Thoracic aorta (tissue), 2 donors: Measurements from ENCODE around the gene PAGE2. TPM values are rescaled to one million over a fixed set of nuclear protein-coding genes. Genes with fewer than 3 reads are reported as not detected.
"Not testable (repeated sequence)": the region's sequence is repeated elsewhere in the genome, so short reads cannot be mapped to it uniquely, and the experiment has no call there.

ENCODE experiments used
- ATAC-seq: fragments of 150-250 bp; one replicate; pipeline ENCODE4 v1.8.0; 2017; ENCODE audit warnings: low read depth; ENCODE audit not compliant: insufficient number of reproducible peaks, low FRiP score
- DNase-seq: peaks from one replicate; pipeline ENCODE4 v3.0.0-alpha.2; 2020; ENCODE audit warnings: low spot score
- H3K27ac ChIP-seq, 2 donors: fragments of 200-600 bp; sonication (generic); 1 replicate in 1 of 2; 2 replicates in 1 of 2; pipeline ENCODE4 v1.5.1; 2016; ENCODE audit warnings: mild to moderate bottlenecking in 2 of 2, moderate library complexity in 2 of 2
- H3K27me3 ChIP-seq: fragments of 200-600 bp; sonication (generic); replicated peaks from 2 replicates; pipeline ENCODE4 v1.6.0; 2016; ENCODE audit warnings: mild to moderate bottlenecking; ENCODE audit not compliant: insufficient read depth
- H3K36me3 ChIP-seq: fragments of 200-600 bp; sonication (generic); one replicate; pipeline ENCODE4 v1.5.1; 2016
- H3K4me1 ChIP-seq, 2 donors: fragments of 200-600 bp; sonication (generic); 1 replicate in 1 of 2; 2 replicates in 1 of 2; pipeline versions ENCODE4 v1.5.1 to v1.6.0; 2016; ENCODE audit warnings: low read depth in 2 of 2, mild to moderate bottlenecking in 1 of 2; ENCODE audit not compliant: control insufficient read depth in 1 of 2
- H3K4me3 ChIP-seq: fragments of 200-600 bp; sonication (generic); 2 replicates; pipeline ENCODE4 v1.5.1; 2016; ENCODE audit warnings: mild to moderate bottlenecking
- H3K9me3 ChIP-seq: fragments of 200-600 bp; sonication (generic); 2 replicates; pipeline ENCODE4 v1.5.1; 2016
- total RNA-seq, 2 donors: library from RNA; depleted of rRNA; stranded (reverse); fragments of >200 nt; gene quantifications; one replicate each; pipeline versions ENCODE4 v1.1.0 to v1.2.3, GENCODE V29; 2016
- TF ChIP-seq, protein P1 (sequence below): fragments of 200-600 bp; sonication (generic); IDR thresholded peaks from one replicate; pipeline ENCODE4 v1.5.1; 2019; ENCODE audit warnings: antibody characterized with exemption

Gene PAGE2
- total RNA-seq, 2 donors from 2014 or later, result not detected

DNA sequence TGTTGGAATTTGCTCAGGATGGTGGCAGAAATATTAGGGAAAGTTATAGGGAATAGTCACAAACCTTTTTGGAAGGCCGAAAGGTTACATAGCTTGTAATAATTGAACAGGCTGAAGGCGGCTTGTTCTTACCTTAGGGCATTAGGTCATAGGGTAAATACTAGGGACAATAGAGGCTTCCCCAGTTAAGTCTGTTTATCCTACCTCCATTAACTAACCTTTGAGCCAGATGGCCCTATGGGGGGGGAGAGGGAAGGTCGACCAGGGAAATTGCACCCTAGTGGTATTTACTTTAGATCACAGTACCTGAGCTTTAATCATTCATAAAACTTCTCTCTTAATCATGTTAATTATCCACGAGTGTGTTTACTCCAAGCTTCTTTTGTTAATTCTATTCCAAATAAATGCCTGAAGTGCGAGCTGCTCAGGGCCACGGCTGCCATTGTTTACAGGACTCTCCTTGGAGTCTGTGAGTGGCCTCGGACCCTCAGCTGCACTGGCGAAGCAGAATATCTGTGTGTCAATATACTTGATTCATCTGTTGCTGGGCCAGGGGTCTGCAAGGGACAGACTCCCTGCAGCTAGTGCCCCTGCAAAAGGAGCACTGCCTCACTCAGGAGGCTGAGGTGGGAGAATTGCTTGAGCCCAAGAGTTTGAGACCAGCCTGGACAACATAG lies 22.9 kb downstream of the PAGE2 start:
- ATAC-seq (no peak), DNase-seq (no peak)
- no peaks in the 10 kb centered on the region for H3K27me3 ChIP-seq
- H3K4me1 ChIP-seq, result no peaks in the 10 kb centered on the region
- H3K36me3 ChIP-seq, result no peaks in the 10 kb centered on the region
- TF ChIP-seq, protein P1, sequence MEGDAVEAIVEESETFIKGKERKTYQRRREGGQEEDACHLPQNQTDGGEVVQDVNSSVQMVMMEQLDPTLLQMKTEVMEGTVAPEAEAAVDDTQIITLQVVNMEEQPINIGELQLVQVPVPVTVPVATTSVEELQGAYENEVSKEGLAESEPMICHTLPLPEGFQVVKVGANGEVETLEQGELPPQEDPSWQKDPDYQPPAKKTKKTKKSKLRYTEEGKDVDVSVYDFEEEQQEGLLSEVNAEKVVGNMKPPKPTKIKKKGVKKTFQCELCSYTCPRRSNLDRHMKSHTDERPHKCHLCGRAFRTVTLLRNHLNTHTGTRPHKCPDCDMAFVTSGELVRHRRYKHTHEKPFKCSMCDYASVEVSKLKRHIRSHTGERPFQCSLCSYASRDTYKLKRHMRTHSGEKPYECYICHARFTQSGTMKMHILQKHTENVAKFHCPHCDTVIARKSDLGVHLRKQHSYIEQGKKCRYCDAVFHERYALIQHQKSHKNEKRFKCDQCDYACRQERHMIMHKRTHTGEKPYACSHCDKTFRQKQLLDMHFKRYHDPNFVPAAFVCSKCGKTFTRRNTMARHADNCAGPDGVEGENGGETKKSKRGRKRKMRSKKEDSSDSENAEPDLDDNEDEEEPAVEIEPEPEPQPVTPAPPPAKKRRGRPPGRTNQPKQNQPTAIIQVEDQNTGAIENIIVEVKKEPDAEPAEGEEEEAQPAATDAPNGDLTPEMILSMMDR, result no peak
- no peak overlapping the region for H3K27ac ChIP-seq
- no peak overlapping the region for H3K4me3 ChIP-seq
- H3K9me3 ChIP-seq, result no peaks in the 10 kb centered on the region

- not testable (repeated sequence) for H3K4me1 ChIP-seq, H3K36me3 ChIP-seq, H3K4me3 ChIP-seq, H3K9me3 ChIP-seq, H3K27ac ChIP-seq, H3K27me3 ChIP-seq, DNase-seq, ATAC-seq
These were observed 27.8 kb downstream of the PAGE2 start for GRCh38 chrX:55116589-55116988.

DNA sequence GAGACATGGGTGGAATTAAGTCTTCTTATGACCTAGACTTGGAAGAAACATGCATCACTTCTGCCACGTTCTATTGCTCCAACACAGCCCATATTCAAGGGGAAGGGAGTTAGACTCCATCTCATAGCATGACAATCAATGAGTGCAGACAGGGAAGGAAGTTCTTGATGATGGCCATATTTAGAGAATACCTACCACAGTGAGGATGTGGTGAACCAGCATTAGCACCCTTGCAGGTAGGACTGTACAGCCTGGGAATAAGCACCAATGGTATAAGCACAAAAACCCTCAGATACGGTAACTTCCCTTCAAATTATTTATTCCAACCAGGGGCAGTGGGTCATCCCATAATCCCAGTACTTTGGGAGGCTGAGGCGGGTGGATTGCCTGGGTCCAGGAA lies 29.8 kb downstream of the PAGE2 start:
- ATAC-seq (no peak), DNase-seq (no peak)
- Histone ChIP-seq H3K27ac (no peak overlapping the region), H3K4me1 (no peaks in the 10 kb centered on the region), H3K36me3 (no peaks in the 10 kb centered on the region), H3K4me3 (no peak overlapping the region), H3K9me3 (no peaks in the 10 kb centered on the region), H3K27me3 (no peaks in the 10 kb centered on the region)
- TF ChIP-seq, protein P1, result no peak

DNA sequence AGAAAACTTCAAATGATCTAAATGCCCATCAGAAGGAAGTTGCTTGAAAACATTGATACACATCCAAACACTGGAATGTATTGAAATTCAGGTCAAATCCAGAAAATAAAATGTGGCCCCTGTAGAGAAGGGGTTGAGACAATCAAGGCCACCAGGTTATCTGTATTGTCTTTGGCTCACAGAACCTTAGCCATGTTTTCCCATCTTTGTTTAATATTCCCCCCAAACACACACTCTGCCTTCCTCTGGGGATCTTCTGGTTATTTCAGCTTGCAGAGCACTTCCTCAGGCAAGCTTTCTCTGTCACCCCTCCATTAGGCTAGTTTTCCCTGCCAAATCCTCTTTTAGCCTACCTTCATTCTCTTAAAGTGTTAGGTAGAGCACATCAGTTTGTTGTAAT lies 30.5 kb downstream of the PAGE2 start:
- ATAC-seq (no peak), DNase-seq (no peak)
- TF ChIP-seq, protein P1, result no peak
- Histone ChIP-seq H3K4me1 (no peaks in the 10 kb centered on the region), H3K27me3 (no peaks in the 10 kb centered on the region), H3K27ac (no peak overlapping the region), H3K36me3 (no peaks in the 10 kb centered on the region), H3K9me3 (no peaks in the 10 kb centered on the region), H3K4me3 (no peak overlapping the region)

GRCh38 chrX:55119712-55120111 lies 30.9 kb downstream of the PAGE2 start:
- no peaks in the 10 kb centered on the region for H3K4me1 ChIP-seq
- H3K4me3 ChIP-seq, result no peak overlapping the region
- no peaks in the 10 kb centered on the region for H3K36me3 ChIP-seq
- H3K27ac ChIP-seq, result no peak overlapping the region
- ATAC-seq, result no peak
- H3K9me3 ChIP-seq, result no peaks in the 10 kb centered on the region
- DNase-seq, result no peak
- H3K27me3 ChIP-seq, result no peaks in the 10 kb centered on the region
- TF ChIP-seq, protein P1, result no peak

- Histone ChIP-seq H3K36me3 (no peaks in the 10 kb centered on the region), H3K27ac (no peak overlapping the region), H3K27me3 (no peaks in the 10 kb centered on the region), H3K4me3 (no peak overlapping the region), H3K9me3 (no peaks in the 10 kb centered on the region), H3K4me1 (no peaks in the 10 kb centered on the region)
- TF ChIP-seq, protein P1, result no peak
- no peak for ATAC-seq
- DNase-seq, result no peak
These were observed 32.0 kb downstream of the PAGE2 start for GRCh38 chrX:55120761-55121358.
